ENCODE measurements around the gene GRPEL2.
"Not testable (repeated sequence)": the region's sequence is repeated elsewhere in the genome, so short reads cannot be mapped to it uniquely, and the experiment has no call there.

Gene GRPEL2

DNA sequence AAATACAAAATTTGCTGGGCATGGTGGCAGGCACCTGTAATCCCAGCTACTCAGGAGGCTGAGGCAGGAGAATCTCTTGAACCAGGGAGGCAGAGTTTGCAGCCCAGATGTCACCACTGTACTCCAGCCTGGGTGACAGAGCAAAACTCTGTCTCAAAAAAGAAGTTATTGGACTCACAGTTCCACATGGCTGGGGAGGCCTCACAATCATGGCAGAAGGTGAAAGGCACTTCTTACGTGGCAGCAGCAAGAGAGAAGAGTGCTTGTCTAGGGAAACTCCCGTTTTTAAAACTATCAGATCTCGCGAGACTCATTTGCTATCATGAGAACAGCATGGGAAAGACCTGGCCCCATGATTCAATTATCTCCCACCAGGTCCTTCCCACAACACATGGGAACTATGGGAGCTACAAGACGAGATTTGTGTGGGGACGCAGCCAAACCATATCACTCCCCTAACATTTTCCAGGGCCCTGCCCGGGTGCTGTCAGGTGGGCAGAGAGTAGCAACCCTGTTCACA, 53.5 kb downstream of the GRPEL2 start:
- DNase-seq (ENCODE audit: low read depth, low spot score) = not testable (repeated sequence)

DNA sequence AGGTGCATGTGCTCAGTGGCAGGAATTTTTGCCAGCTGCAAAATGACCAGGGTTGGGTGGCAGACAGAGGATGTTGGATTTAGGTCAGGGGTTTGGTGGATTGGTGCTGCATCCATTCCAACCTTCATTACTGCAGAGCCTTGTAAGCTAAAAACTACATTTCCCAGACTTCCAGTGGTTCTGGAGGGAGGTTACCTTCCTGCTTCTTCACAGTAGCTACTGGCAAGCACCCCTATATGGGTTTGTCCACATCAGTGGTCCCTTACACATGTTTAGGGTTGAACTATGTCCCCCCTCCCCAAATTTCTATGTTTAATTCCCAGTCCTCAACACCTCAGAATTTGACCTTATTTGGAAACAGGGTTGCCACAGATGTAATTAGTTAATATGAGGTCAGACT, 54.5 kb downstream of the GRPEL2 start:
- DNase-seq (ENCODE audit: low read depth, low spot score) = no peak

- no peak for DNase-seq (ENCODE audit: low read depth, low spot score)
Observed at GRCh38 chr5:149400304-149400703, 55.0 kb downstream of the GRPEL2 start.

GRCh38 chr5:149401051-149401450, 55.8 kb downstream of the GRPEL2 start:
- DNase-seq (ENCODE audit: low read depth, low spot score) = no peak

- DNase-seq (ENCODE audit: low read depth, low spot score) = no peak
Observed at GRCh38 chr5:149402291-149402690, 57.0 kb downstream of the GRPEL2 start.
